GM19372 (cell line): Measurements from ENCODE around the gene PALLD.
"Not testable (repeated sequence)": the region's sequence is repeated elsewhere in the genome, so short reads cannot be mapped to it uniquely, and the experiment has no call there.

Source experiments
- ATAC-seq: cut with Tn5 transposase; IDR thresholded peaks from one replicate; pipeline ENCODE4 v1.9.1; 2021; ENCODE audit warnings: mild to moderate bottlenecking, low read depth, moderate library complexity; ENCODE audit not compliant: unreplicated experiment

PALLD gene

GRCh38 chr4:168690199-168690598 is 193.3 kb downstream of the PALLD start:
- no peak for ATAC-seq

DNA sequence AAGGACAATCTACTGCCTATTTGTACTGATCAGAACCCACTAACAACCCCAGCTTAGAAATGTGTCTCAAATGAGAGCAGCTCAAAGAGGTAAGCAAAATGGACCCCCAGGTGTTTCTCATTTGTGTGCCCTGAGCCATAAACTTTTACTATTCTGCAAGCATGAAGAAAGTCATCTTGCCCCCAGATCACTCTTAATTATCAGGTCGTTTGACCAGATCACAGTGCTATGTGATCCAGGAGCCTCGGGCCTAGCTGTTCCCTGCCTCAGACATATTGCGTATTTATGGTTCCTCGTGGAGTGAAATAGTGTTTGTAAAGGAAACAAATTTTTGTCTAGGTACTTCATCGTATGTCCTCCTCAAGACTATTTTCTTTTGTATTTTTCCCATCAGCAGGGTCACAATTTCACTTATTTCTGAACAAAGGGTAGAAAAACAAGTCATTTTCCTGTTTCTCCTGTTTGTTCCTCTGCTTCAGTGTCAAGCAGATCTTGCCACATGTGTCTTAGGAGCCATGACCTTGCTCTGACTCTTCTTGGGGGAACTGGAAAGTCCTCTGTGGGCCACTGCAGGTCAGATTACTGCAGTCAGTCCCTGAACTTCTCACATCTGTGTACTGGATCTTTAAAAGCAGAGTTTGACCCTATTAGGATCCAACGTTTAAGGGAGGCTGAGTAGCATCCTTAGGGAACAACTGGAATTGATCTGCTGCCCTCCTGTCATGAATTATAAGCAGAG is 194.9 kb downstream of the PALLD start:
- ATAC-seq: no peak

GRCh38 chr4:168693750-168694490 is 197.1 kb downstream of the PALLD start:
- ATAC-seq: no peak

DNA sequence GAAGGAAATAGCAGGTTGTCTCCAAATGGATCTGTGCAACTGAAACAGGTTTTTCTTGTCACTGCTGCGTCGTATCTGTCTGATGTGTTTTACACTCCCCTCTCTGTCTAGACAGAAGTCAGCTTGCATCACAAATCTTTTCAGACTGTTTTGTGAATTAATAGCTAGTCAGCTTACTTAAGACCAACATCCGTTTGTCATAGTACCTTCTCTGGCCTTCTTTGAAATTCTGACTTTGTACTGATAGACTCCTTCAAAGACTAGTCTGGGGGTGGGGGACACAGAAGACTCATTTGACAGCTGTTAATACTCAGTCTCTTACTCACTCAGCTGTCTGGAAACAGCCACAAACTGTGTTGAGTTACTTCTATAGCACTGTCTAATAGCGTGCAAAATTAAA is 197.8 kb downstream of the PALLD start:
- no peak for ATAC-seq

- no peak for ATAC-seq
Observed at GRCh38 chr4:168695288-168695687, 198.4 kb downstream of the PALLD start.

GRCh38 chr4:168696280-168696679 is 199.4 kb downstream of the PALLD start:
- no peak for ATAC-seq

DNA sequence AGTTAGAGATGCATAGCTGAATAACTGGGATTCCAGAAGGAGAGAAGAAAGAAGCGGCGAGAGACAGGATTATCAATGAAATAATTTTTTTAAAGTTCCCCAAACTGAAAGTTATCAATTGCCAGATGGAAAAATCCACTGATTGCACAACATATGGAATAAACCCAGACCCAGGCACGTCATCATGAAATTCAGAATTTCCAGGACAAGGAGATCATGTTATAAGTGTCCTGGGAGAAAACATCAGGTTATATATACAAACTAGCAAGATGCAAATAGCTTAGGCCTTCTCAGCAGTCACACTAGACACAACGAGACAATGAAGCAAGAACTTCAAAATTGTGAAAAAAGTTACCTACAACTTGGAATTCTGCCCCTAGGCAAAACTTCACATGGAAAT is 200.0 kb downstream of the PALLD start:
- ATAC-seq: no peak

GRCh38 chr4:168699224-168699878 is 202.5 kb downstream of the PALLD start:
- ATAC-seq: no peak

GRCh38 chr4:168701061-168701460 is 204.2 kb downstream of the PALLD start:
- no peak for ATAC-seq

DNA sequence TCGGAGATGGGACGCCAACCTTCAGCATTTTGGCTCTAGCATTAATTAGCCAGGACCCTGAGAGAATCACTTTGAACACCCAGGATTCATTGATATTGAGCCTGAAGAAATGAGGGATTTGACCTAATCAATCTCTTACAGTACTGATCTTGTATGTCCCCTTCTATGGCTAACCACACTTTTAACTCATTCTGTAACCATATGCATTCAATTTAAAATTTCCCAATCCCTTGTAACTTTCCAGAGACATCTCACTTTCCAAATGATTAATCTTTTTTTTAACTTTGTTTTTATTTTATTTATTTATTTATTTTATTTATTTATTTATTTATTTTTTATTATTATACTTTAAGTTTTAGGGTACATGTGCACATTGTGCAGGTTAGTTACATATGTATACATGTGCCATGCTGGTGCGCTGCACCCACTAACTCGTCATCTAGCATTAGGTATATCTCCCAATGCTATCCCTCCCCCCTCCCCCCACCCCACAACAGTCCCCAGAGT is 205.8 kb downstream of the PALLD start:
- not testable (repeated sequence) for ATAC-seq

- ATAC-seq: no peak
Observed at GRCh38 chr4:168705121-168705520, 208.3 kb downstream of the PALLD start.

DNA sequence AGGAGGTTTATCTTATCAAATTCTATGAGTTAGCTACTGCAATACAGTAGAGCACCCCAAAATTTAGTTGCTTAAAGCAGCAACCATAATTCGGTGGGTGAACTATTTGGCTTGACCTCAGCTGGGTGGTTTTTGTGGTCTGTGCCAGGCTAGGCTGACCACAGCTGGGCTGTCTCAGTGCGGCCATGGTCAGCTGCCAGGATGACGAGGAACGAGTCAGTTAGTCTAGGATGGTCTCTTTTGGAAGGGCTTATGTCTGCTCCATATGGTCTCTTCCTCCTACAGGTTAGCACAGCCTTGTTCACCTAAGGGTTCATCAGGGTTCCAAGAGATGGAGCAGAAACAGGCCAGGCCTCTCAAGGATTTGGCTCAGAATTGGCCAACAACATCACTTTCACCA is 210.4 kb downstream of the PALLD start:
- no peak for ATAC-seq

- no peak for ATAC-seq
Observed at GRCh38 chr4:168708108-168708507, 211.3 kb downstream of the PALLD start.

DNA sequence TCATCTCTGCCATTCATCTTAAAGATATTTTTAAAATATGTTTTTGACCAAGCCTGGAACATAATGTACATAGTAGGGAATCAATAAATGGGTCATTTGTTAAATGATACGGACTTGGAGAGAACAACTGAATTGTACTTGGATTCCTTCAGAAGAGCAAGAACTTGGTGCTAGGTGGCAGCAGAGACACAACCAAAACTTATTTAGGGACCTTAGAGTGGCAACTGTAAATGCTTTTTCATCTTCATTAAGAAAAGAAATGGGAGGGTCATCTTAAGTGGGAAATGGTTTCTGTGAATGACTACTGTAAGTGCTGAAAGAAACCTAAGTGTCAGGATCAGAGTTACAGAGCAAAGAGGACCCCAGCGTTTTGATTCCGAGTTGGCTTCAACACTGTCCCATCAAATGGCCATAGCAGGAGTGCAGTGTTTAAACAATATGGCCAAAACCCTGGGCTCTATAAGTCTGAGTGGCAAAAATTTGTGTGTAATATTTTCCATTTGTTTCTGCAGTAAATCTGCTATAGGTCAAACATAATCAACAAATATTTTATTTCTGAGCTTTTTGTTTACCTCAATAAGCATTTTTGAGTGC is 213.6 kb downstream of the PALLD start:
- ATAC-seq: no peak

DNA sequence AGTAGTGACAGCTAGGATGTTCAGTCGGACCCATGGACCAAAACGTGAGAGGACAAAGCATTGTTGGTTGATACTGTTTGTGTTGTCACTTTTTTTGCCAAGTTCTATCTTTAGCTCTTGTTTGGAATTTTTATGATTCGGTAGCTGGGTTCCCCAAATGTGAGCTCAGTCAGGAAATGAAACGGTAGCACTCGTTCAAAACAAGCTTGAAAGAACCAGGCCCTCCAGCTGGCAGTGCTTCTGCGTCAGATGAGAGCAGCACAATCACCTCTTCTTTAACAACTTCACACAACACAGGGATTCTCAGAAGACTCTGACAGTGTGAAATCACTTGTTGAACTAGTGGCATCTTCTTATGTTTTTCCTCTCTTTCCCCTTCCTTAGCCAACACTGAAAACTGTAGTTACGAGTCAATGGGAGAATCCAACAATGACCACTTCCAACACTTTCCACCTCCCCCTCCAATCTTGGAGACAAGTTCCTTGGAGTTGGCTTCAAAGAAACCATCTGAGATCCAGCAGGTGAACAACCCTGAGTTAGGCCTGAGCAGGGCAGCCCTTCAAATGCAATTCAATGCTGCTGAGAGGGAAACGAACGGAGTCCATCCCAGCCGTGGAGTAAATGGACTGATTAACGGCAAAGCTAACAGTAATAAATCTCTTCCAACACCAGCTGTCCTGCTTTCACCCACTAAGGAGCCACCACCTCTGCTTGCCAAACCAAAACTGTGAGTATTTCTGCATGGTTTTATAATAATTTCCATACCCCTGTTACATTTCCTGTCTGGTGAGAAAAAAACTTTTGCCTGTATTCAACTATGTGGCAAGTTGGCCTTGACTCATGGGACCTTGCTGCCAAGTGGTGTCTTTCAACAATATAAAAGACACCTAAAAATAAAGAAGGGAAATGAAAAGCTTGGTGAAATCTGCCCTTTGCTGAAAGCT is 214.6 kb downstream of the PALLD start:
- peak; percentile 58 for ATAC-seq

- ATAC-seq: no peak
Observed at GRCh38 chr4:168712316-168712890, 215.6 kb downstream of the PALLD start.

DNA sequence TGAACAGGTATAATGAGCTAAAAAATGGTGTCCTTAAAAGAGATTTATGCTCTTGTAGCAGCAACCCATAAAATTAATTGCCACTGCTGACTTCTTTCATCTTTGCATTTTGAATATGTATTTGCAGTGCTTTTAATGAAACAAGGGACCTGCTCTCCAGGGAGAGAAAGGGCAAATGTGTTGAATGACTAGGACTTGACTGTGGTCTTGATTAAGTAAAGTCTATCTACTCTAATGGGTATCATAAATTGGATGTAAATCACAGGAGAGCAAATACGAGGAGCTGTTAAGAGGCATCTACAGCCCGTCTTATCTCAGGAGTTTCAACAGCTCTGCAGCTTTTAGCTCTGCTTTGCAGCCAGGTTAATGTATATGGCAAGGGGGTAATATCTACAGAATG is 216.4 kb downstream of the PALLD start:
- ATAC-seq: no peak

DNA sequence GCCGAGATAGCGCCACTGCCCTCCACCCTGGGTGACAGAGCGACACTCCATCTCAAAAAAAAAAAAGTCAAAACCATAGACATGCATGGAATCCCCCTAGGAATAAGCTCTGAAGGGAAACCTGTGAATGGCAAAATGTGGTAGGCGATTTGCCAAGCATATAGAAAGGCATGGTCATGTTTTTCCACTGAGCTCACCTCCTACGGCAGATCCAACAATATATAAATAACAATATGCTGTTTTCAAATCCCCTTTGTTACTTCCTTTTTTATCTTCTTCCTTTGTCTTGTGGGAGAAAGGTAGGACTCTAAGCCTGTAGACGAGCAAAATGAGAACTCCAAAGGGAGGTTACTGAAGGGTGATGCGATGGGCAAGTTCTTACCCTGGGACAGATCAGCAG is 219.0 kb downstream of the PALLD start:
- no peak for ATAC-seq

DNA sequence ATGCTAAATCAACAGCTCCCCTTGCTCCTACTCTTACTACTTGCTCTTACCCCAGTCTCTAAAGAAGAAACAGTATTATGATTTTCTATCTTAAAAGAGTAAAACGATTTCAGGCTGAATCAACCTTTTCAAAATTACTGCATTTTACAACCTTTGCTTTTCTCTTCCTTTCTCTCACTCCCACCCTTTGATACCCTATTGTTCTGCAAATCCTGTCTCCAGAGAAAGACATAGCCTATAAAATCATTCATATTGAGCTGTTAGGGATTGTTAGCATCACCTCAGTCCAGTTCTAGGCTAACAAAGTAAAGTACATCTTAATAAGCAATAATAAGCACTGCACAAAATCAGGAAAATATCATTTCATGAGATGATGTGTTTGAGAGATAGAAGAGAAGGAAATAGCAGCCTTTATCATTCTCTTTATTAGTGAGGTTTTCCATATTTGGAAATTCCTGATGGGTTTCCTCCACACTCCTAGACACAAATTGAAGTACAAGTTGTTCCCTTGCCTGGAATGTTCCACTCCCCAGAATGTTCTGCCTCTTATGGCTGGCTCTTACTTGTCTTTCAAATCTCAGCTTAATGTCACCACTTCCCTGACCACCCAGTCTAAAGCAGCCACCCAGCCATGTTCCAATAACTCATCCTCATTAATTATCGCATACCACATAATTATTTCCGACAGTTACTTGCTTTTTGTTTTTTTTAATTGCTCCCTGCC is 219.7 kb downstream of the PALLD start:
- no peak for ATAC-seq
